G401.6 (cell line): Measurements from ENCODE around the gene RAB44.

ENCODE experiments used
- FAIRE-seq: peaks from 2 replicates; lab custom pipeline; 2012; peaks lifted over from hg19 to GRCh38; lab: Jason Lieb, UNC

RAB44 gene

GRCh38 chr6:36752187-36752885 lies 54.7 kb downstream of the RAB44 start:
- no peak for FAIRE-seq

GRCh38 chr6:36752886-36753506 lies 55.4 kb downstream of the RAB44 start:
- no peak for FAIRE-seq

- no peak for FAIRE-seq
Observed at GRCh38 chr6:36753671-36754405, 56.2 kb downstream of the RAB44 start.

GRCh38 chr6:36754582-36755434 lies 57.2 kb downstream of the RAB44 start:
- FAIRE-seq = no peak

- FAIRE-seq = no peak
Observed at GRCh38 chr6:36755435-36756348, 58.1 kb downstream of the RAB44 start.

- no peak for FAIRE-seq
Observed at GRCh38 chr6:36756786-36757185, 59.2 kb downstream of the RAB44 start.

- no peak for FAIRE-seq
Observed at GRCh38 chr6:36757206-36757605, 59.6 kb downstream of the RAB44 start.

GRCh38 chr6:36757943-36758508 lies 60.4 kb downstream of the RAB44 start:
- no peak for FAIRE-seq

- FAIRE-seq = no peak
Observed at GRCh38 chr6:36758516-36759147, 61.0 kb downstream of the RAB44 start.

- FAIRE-seq = peak; percentile 84
Observed at GRCh38 chr6:36759148-36759759, 61.6 kb downstream of the RAB44 start.

- no peak for FAIRE-seq
Observed at GRCh38 chr6:36760685-36761435, 63.2 kb downstream of the RAB44 start.

GRCh38 chr6:36762123-36762522 lies 64.5 kb downstream of the RAB44 start:
- FAIRE-seq = no peak

GRCh38 chr6:36765190-36765589 lies 67.6 kb downstream of the RAB44 start:
- no peak for FAIRE-seq

- peak; percentile 83 for FAIRE-seq
Observed at GRCh38 chr6:36765594-36766398, 68.2 kb downstream of the RAB44 start.

- FAIRE-seq = no peak
Observed at GRCh38 chr6:36766399-36766945, 68.8 kb downstream of the RAB44 start.

GRCh38 chr6:36769183-36769675 lies 71.6 kb downstream of the RAB44 start:
- no peak for FAIRE-seq

- no peak for FAIRE-seq
Observed at GRCh38 chr6:36769676-36770499, 72.3 kb downstream of the RAB44 start.
